CD4-positive, alpha-beta T cell treated with Interleukin-21 for 1 hour (primary cell): ENCODE measurements around the gene PGS1.

Experiments used
- DNase-seq: peaks from one replicate; pipeline ENCODE4 v3.0.0-alpha.2; 2020

Gene PGS1

GRCh38 chr17:78411241-78411857, 32.9 kb downstream of the PGS1 start:
- no peak for DNase-seq

GRCh38 chr17:78412403-78412802, 34.0 kb downstream of the PGS1 start:
- DNase-seq, result peak; percentile 44

- DNase-seq, result peak; percentile 68
Observed at GRCh38 chr17:78414178-78415162, 36.0 kb downstream of the PGS1 start.

GRCh38 chr17:78415821-78416711, 37.6 kb downstream of the PGS1 start:
- no peak for DNase-seq

GRCh38 chr17:78416791-78417530, 38.5 kb downstream of the PGS1 start:
- DNase-seq, result no peak

- DNase-seq, result no peak
Observed at GRCh38 chr17:78417531-78417909, 39.1 kb downstream of the PGS1 start.

- DNase-seq, result no peak
Observed at GRCh38 chr17:78418326-78419026, 40.0 kb downstream of the PGS1 start.

- DNase-seq, result no peak
Observed at GRCh38 chr17:78419970-78420815, 41.7 kb downstream of the PGS1 start.

GRCh38 chr17:78421084-78421533, 42.7 kb downstream of the PGS1 start:
- DNase-seq, result no peak

- peak; percentile 78 for DNase-seq
Observed at GRCh38 chr17:78421534-78422266, 43.3 kb downstream of the PGS1 start.

GRCh38 chr17:78422267-78422605, 43.8 kb downstream of the PGS1 start:
- DNase-seq, result no peak

GRCh38 chr17:78422872-78423588, 44.6 kb downstream of the PGS1 start:
- no peak for DNase-seq

GRCh38 chr17:78423961-78424675, 45.7 kb downstream of the PGS1 start:
- no peak for DNase-seq

GRCh38 chr17:78425429-78425828, 47.0 kb downstream of the PGS1 start:
- DNase-seq, result no peak

- DNase-seq, result no peak
Observed at GRCh38 chr17:78426293-78426879, 47.9 kb downstream of the PGS1 start.

- DNase-seq, result no peak
Observed at GRCh38 chr17:78427140-78427539, 48.7 kb downstream of the PGS1 start.

GRCh38 chr17:78428025-78428575, 49.7 kb downstream of the PGS1 start:
- no peak for DNase-seq
